Gastroesophageal sphincter (tissue), 4 donors: Measurements from ENCODE around the gene TOMM5. TPM values are rescaled to one million over a fixed set of nuclear protein-coding genes. Genes with fewer than 3 reads are reported as not detected.

Source experiments
- ATAC-seq: fragments of 150-250 bp; one replicate; pipeline ENCODE4 v1.9.1; 2016; ENCODE audit warnings: mild to moderate bottlenecking, moderate library complexity
- H3K27ac ChIP-seq, 4 donors: fragments of 200-600 bp; sonication (generic) in 3 of 4; 1 replicate in 3 of 4; 2 replicates in 1 of 4; pipeline ENCODE4 v1.5.1; 2016 to 2019
- H3K27me3 ChIP-seq: fragments of 200-600 bp; sonication (generic); one replicate; pipeline ENCODE4 v1.5.1; 2019
- H3K36me3 ChIP-seq, 2 donors: fragments of 200-600 bp; sonication (generic); one replicate each; pipeline ENCODE4 v1.5.1; 2019; ENCODE audit warnings: control low read depth in 1 of 2
- H3K4me1 ChIP-seq, 3 donors: fragments of 200-600 bp; sonication (generic); 1 replicate in 2 of 3; 2 replicates in 1 of 3; pipeline ENCODE4 v1.5.1; 2016 to 2019; ENCODE audit warnings: control low read depth in 2 of 3
- H3K4me3 ChIP-seq, 2 donors: fragments of 200-600 bp; sonication (generic); one replicate each; pipeline ENCODE4 v1.5.1; 2019; ENCODE audit warnings: mild to moderate bottlenecking in 1 of 2, moderate library complexity in 1 of 2
- H3K9me3 ChIP-seq, 3 donors: fragments of 200-600 bp; sonication (generic); one replicate each; pipeline ENCODE4 v1.5.1; 2017 to 2019; ENCODE audit warnings: control low read depth in 2 of 3
- CTCF ChIP-seq, 4 experiments: fragments of 200-600 bp in 2 of 4; fragments of 450-650 bp in 2 of 4; sonication (generic) in 1 of 4; IDR thresholded peaks; one replicate each; pipeline ENCODE4 v1.5.1; 2017 to 2019; ENCODE audit warnings: antibody characterized with exemption in 4 of 4, mild to moderate bottlenecking in 2 of 4, moderate library complexity in 2 of 4
- EP300 ChIP-seq: sonication (generic); formaldehyde crosslinking; IDR thresholded peaks from one replicate; pipeline ENCODE4 v1.6.1; 2017; ENCODE audit warnings: antibody characterized with exemption, mild to moderate bottlenecking
- POLR2A ChIP-seq, 2 donors: fragments of 450-650 bp; IDR thresholded peaks; one replicate each; pipeline ENCODE4 v1.6.1; 2017; ENCODE audit warnings: antibody characterized with exemption in 2 of 2, mild to moderate bottlenecking in 2 of 2, moderate library complexity in 1 of 2
- POLR2AphosphoS5 ChIP-seq: sonication (generic); formaldehyde crosslinking; IDR thresholded peaks from one replicate; pipeline ENCODE4 v1.6.1; 2017; ENCODE audit warnings: antibody characterized with exemption
- WGBS, 2 donors: methylation state at CpG; one replicate each; pipeline ENCODE4 v1.1.5; 2018; ENCODE audit warnings: low coverage in 1 of 2; 5-methylcytosine and 5-hydroxymethylcytosine counted together
- total RNA-seq, 4 donors: library from RNA; depleted of rRNA; stranded (reverse); fragments of >200 nt; gene quantifications; one replicate each; pipeline ENCODE4 v1.1.0, GENCODE V29; 2016

TOMM5 gene
- total RNA-seq, 4 donors from 2014 or later, result 46.8 to 85.6 (median 82.5) TPM

- Histone ChIP-seq H3K4me3 (no peak overlapping the region), H3K9me3 (no peaks in the 10 kb centered on the region), H3K36me3 (no peaks in the 10 kb centered on the region), H3K27ac (no peak overlapping the region), H3K4me1 (no peaks in the 10 kb centered on the region), H3K27me3 (no peaks in the 10 kb centered on the region)
- ATAC-seq, result no peak
- TF ChIP-seq POLR2AphosphoS5, result no peak
- TF ChIP-seq CTCF (IDR thresholded peaks at IDR 0.05), result no peak
- TF ChIP-seq EP300, result no peak
- TF ChIP-seq POLR2A (IDR thresholded peaks at IDR 0.05), result no peak
- WGBS, 2 donors, result 92 to 100% methylated on average over 1 to 5 of the region's 5 CpGs
These were observed 45.0 kb downstream of the TOMM5 start for GRCh38 chr9:37547328-37547878.

GRCh38 chr9:37543468-37543867 lies 48.9 kb downstream of the TOMM5 start:
- H3K27me3 ChIP-seq, result no peaks in the 10 kb centered on the region
- no peaks in the 10 kb centered on the region for H3K4me1 ChIP-seq
- H3K9me3 ChIP-seq, result no peaks in the 10 kb centered on the region
- no peak overlapping the region for H3K4me3 ChIP-seq
- H3K27ac ChIP-seq, result no peak overlapping the region
- no peak for TF ChIP-seq POLR2A (IDR thresholded peaks at IDR 0.05)
- TF ChIP-seq EP300, result no peak
- TF ChIP-seq POLR2AphosphoS5, result no peak
- no peak for TF ChIP-seq CTCF (IDR thresholded peaks at IDR 0.05)
- 86 to 100% methylated on average over 1 of the region's 1 CpG for WGBS, 2 donors
- no peak for ATAC-seq
- peaks cover 0 to 31% of the 10 kb centered on the region in 2 donors for H3K36me3 ChIP-seq

DNA sequence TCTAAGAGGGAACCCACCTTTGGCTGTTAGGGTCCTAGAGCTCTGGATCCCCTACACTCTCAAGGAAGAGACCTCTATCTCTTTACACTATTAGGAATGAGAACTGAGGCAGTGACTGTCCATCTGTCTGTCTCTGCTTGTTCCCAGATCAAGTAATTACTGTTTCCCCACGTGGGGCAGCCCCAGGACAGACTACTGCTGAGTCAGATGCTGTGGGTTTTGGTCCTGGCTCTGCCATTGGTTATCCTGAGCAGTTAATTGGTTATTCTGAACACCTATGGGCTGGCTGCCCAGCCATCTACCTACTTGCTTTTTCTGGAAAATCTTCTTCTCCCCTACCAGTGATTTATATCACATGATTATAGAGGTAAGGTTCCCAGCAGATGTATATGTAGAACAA lies 49.5 kb downstream of the TOMM5 start:
- no peaks in the 10 kb centered on the region for H3K9me3 ChIP-seq
- no peaks in the 10 kb centered on the region for H3K27me3 ChIP-seq
- no peak overlapping the region for H3K27ac ChIP-seq
- TF ChIP-seq POLR2AphosphoS5 (no peak), EP300 (no peak), CTCF (IDR thresholded peaks at IDR 0.05) (no peak), POLR2A (IDR thresholded peaks at IDR 0.05) (no peak)
- ATAC-seq, result no peak
- no peaks in the 10 kb centered on the region for H3K4me1 ChIP-seq
- 83 to 86% methylated on average over 1 of the region's 1 CpG for WGBS, 2 donors
- H3K4me3 ChIP-seq, result no peak overlapping the region
- H3K36me3 ChIP-seq, result peaks cover 0 to 37% of the 10 kb centered on the region in 2 donors

DNA sequence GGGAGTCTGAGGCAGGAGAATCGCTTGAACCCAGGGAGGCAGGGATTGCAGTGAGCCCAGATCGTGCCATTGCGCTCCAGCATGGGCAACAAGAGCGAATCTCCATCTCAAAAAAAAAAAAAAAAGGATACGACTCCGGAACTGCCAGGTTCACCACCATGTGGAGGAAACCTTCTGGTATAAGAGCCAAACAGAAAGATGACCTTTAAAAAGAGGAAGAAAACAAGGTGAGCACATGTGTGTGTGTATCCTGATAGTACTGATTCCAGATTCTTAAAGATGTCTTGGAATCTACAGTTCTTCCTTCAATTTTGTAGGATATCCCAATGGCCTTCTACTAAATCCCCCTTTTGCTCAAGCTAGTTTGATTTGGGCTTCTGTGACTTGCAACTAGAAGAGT lies 49.9 kb downstream of the TOMM5 start:
- peaks cover 0 to 41% of the 10 kb centered on the region in 2 donors for H3K36me3 ChIP-seq
- TF ChIP-seq CTCF (IDR thresholded peaks at IDR 0.05) (no peak), EP300 (no peak), POLR2A (IDR thresholded peaks at IDR 0.05) (no peak), POLR2AphosphoS5 (no peak)
- no peak overlapping the region for H3K4me3 ChIP-seq
- H3K9me3 ChIP-seq, result no peaks in the 10 kb centered on the region
- 99 to 100% methylated on average over 3 to 6 of the region's 6 CpGs for WGBS, 2 donors
- no peaks in the 10 kb centered on the region for H3K27me3 ChIP-seq
- H3K27ac ChIP-seq, result no peak overlapping the region
- ATAC-seq, result no peak
- H3K4me1 ChIP-seq, result no peaks in the 10 kb centered on the region

DNA sequence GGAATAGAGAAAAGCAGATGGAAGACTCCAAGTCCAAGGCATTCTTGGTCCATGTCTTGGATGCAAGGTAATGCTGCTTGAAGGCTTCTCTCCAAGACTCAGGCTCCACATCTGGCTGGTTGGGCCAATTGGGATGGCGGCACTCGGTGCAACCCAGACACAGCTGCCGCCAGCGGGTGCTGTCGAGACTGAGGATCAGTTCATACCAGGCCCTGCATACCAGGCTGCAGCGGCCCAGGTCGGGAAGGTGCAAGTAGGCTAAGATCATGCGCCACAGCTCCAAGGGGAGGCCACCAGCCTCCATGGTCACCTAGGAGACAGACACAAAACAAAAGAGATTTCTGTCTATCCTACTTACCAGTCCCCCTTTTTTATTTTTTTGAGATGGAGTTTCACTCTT lies 50.9 kb downstream of the TOMM5 start:
- Histone ChIP-seq H3K27me3 (no peaks in the 10 kb centered on the region), H3K4me3 (no peak overlapping the region), H3K9me3 (no peaks in the 10 kb centered on the region), H3K27ac (no peak overlapping the region), H3K4me1 (no peaks in the 10 kb centered on the region), H3K36me3 (peaks cover 0 to 51% of the 10 kb centered on the region in 2 donors)
- TF ChIP-seq EP300 (no peak), POLR2A (IDR thresholded peaks at IDR 0.05) (no peak), POLR2AphosphoS5 (no peak), CTCF (IDR thresholded peaks at IDR 0.05) (no peak)
- ATAC-seq, result no peak
- WGBS, 2 donors, result 92 to 100% methylated on average over 1 to 2 of the region's 8 CpGs
